ENCODE data around the gene CREB5.

Gene CREB5

DNA sequence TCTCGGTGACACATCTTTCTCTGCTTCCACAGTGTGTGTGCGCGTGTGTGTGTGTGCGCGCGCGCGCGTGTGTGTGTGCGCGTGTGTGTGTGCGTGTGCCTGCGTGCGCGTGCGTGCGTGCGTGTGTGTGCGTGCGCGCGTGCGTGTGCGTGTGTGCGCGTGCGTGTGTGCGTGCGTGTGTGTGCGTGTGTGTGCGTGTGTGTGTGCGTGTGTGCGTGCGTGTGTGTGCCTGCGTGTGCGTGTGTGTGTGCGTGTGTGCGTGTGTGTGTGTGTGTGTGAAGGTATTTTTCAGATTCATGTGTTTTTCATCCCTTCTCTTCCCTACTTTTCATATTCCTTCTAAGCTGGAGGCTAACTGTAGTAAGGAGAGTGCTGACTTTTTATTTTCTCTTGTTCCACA is 148.4 kb downstream of the CREB5 start:
- Histone ChIP-seq H3K4me3 (ENCODE audit: low read length, poor library complexity, severe bottlenecking) (no peak overlapping the region), H3K79me2 (ENCODE audit: insufficient read depth, low read length) (no peaks in the 10 kb centered on the region), H3F3A (ENCODE audit: low read depth) (no peaks in the 10 kb centered on the region), H4K20me1 (ENCODE audit: insufficient read depth, low read length, poor library complexity, severe bottlenecking) (no peaks in the 10 kb centered on the region), H3K36me3 (ENCODE audit: insufficient read depth, low read length) (no peaks in the 10 kb centered on the region), H3K9me2 (replicated peaks; ENCODE audit: low read depth, low read length) (no peaks in the 10 kb centered on the region), H3K4me2 (ENCODE audit: low read depth, low read length, poor library complexity, severe bottlenecking) (no peak overlapping the region), H3K9ac (ENCODE audit: low read depth, low read length, poor library complexity, severe bottlenecking) (no peak overlapping the region), H3K27me3 (ENCODE audit: insufficient read depth, low read length, poor library complexity, severe bottlenecking) (no peaks in the 10 kb centered on the region), H2AFZ (ENCODE audit: low read length) (no peak overlapping the region), H3K9me3 (ENCODE audit: insufficient read depth, low read depth, low read length) (no peaks in the 10 kb centered on the region), H3K4me1 (ENCODE audit: insufficient read depth, low read length, poor library complexity, severe bottlenecking) (peaks cover 6% of the 10 kb centered on the region)
- no peak for TF ChIP-seq CTCF (conservative IDR thresholded peaks at IDR 0.05; ENCODE audit: low read length)
- no peak for TF ChIP-seq EZH2phosphoT487 (IDR thresholded peaks at IDR 0.05; ENCODE audit: borderline replicate concordance)

DNA sequence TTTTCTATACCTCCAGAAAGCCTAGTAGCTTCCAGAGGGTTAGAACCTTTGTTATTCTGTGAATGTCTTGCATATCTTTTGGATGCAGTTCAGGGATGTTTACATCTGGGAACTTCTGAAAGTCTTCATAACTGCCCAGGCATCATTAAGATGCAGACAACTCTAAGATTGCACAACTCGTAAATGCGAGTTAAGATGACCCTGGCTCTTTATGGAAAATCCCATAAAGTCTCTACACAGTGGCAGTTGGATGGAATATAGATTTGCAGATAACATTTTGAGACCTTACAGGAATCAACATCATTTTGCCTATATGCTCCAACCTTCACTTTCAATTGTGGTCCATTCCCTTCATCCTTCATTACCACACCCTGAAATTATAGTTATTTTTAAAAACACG is 151.7 kb downstream of the CREB5 start:
- Histone ChIP-seq H4K20me1 (ENCODE audit: insufficient read depth, low read length, poor library complexity, severe bottlenecking) (no peaks in the 10 kb centered on the region), H3K4me1 (ENCODE audit: insufficient read depth, low read length, poor library complexity, severe bottlenecking) (peaks cover 7% of the 10 kb centered on the region), H3F3A (ENCODE audit: low read depth) (no peaks in the 10 kb centered on the region), H3K27me3 (ENCODE audit: insufficient read depth, low read length, poor library complexity, severe bottlenecking) (no peaks in the 10 kb centered on the region), H2AFZ (ENCODE audit: low read length) (no peak overlapping the region), H3K9ac (ENCODE audit: low read depth, low read length, poor library complexity, severe bottlenecking) (no peak overlapping the region), H3K4me3 (ENCODE audit: low read length, poor library complexity, severe bottlenecking) (no peak overlapping the region), H3K4me2 (ENCODE audit: low read depth, low read length, poor library complexity, severe bottlenecking) (no peak overlapping the region), H3K79me2 (ENCODE audit: insufficient read depth, low read length) (no peaks in the 10 kb centered on the region), H3K36me3 (ENCODE audit: insufficient read depth, low read length) (no peaks in the 10 kb centered on the region), H3K9me2 (replicated peaks; ENCODE audit: low read depth, low read length) (no peaks in the 10 kb centered on the region), H3K9me3 (ENCODE audit: insufficient read depth, low read depth, low read length) (no peaks in the 10 kb centered on the region)
- no peak for TF ChIP-seq EZH2phosphoT487 (IDR thresholded peaks at IDR 0.05; ENCODE audit: borderline replicate concordance)
- TF ChIP-seq CTCF (conservative IDR thresholded peaks at IDR 0.05; ENCODE audit: low read length), result no peak

DNA sequence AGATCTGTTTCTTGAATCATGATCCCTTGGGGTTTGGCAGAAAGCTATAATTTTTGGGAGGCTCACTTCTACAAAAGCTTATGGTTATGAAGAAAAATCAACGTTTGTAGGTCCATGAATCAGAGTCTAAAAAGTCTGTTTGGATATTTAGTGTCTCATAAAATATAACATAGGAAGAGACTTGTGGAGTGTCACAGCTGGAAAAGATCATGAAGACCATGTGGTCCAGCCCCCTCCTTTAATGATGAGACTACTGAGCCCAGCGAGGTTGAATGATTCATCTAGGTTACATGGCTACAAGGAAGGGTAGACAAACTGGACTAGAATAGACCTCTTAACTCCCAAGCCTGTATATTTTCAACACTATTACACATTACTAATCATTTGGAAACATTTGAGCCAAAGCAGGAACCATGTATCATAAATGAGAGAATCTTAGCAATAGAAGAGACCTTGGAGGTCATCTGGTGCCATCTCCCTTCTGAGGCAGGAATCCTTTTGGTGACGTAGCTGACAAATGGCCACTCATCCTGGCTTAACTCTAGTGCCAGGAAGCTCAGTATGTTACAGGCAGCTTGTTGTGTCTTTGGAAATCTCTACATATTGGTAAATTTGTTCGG is 152.5 kb downstream of the CREB5 start:
- Histone ChIP-seq H3K4me3 (ENCODE audit: low read length, poor library complexity, severe bottlenecking) (no peak overlapping the region), H3F3A (ENCODE audit: low read depth) (no peaks in the 10 kb centered on the region), H3K9me3 (ENCODE audit: insufficient read depth, low read depth, low read length) (no peaks in the 10 kb centered on the region), H4K20me1 (ENCODE audit: insufficient read depth, low read length, poor library complexity, severe bottlenecking) (no peaks in the 10 kb centered on the region), H3K4me2 (ENCODE audit: low read depth, low read length, poor library complexity, severe bottlenecking) (no peak overlapping the region), H3K4me1 (ENCODE audit: insufficient read depth, low read length, poor library complexity, severe bottlenecking) (peaks cover 8% of the 10 kb centered on the region), H3K27me3 (ENCODE audit: insufficient read depth, low read length, poor library complexity, severe bottlenecking) (no peaks in the 10 kb centered on the region), H3K9ac (ENCODE audit: low read depth, low read length, poor library complexity, severe bottlenecking) (no peak overlapping the region), H2AFZ (ENCODE audit: low read length) (no peak overlapping the region), H3K36me3 (ENCODE audit: insufficient read depth, low read length) (no peaks in the 10 kb centered on the region), H3K79me2 (ENCODE audit: insufficient read depth, low read length) (no peaks in the 10 kb centered on the region), H3K9me2 (replicated peaks; ENCODE audit: low read depth, low read length) (no peaks in the 10 kb centered on the region)
- no peak for TF ChIP-seq EZH2phosphoT487 (IDR thresholded peaks at IDR 0.05; ENCODE audit: borderline replicate concordance)
- no peak for TF ChIP-seq CTCF (conservative IDR thresholded peaks at IDR 0.05; ENCODE audit: low read length)

Measured in Loucy (cell line).